Nephron (organoid): ENCODE results near the gene SLC25A45.

Experiments used
- H3K27ac Mint-ChIP-seq, 3 experiments: 2 replicates each; pipeline ENCODE4 v1.8.0; 2020; ENCODE audit warnings: mixed read lengths in 3 of 3, mild to moderate bottlenecking in 2 of 3, moderate library complexity in 1 of 3
- H3K27me3 Mint-ChIP-seq: 2 replicates; pipeline ENCODE4 v1.8.0; 2021; ENCODE audit warnings: low read depth, mild to moderate bottlenecking, moderate library complexity, mixed read lengths
- H3K36me3 Mint-ChIP-seq: 2 replicates; pipeline ENCODE4 v1.8.0; 2020; ENCODE audit warnings: low read depth, mixed read lengths
- H3K4me1 Mint-ChIP-seq: 2 replicates; pipeline ENCODE4 v1.8.0; 2020; ENCODE audit warnings: mixed read lengths
- H3K4me3 Mint-ChIP-seq, 3 experiments: 2 replicates each; pipeline ENCODE4 v1.8.0; 2020; ENCODE audit warnings: mild to moderate bottlenecking in 3 of 3, mixed read lengths in 3 of 3, moderate library complexity in 2 of 3
- H3K9me3 Mint-ChIP-seq: 2 replicates; pipeline ENCODE4 v1.8.0; 2020; ENCODE audit warnings: mixed read lengths
- TF ChIP-seq, protein P1 (sequence below), 3 experiments: fragments of 200-600 bp; sonication (generic); IDR thresholded peaks; one replicate each; pipeline ENCODE4 v1.5.0; 2021; ENCODE audit warnings: antibody characterized with exemption in 3 of 3; ENCODE audit not compliant: unreplicated experiment in 3 of 3

The SLC25A45 gene

DNA sequence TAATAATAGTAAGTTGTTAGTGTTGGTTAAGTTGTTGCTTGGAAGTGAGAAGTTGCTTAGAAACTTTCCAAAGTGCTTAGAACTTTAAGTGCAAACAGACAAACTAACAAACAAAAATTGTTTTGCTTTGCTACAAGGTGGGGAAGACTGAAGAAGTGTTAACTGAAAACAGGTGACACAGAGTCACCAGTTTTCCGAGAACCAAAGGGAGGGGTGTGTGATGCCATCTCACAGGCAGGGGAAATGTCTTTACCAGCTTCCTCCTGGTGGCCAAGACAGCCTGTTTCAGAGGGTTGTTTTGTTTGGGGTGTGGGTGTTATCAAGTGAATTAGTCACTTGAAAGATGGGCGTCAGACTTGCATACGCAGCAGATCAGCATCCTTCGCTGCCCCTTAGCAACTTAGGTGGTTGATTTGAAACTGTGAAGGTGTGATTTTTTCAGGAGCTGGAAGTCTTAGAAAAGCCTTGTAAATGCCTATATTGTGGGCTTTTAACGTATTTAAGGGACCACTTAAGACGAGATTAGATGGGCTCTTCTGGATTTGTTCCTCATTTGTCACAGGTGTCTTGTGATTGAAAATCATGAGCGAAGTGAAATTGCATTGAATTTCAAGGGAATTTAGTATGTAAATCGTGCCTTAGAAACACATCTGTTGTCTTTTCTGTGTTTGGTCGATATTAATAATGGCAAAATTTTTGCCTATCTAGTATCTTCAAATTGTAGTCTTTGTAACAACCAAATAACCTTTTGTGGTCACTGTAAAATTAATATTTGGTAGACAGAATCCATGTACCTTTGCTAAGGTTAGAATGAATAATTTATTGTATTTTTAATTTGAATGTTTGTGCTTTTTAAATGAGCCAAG is 42.9 kb upstream of the SLC25A45 start:
- Mint-ChIP-seq H3K9me3 (no peaks in the 10 kb centered on the region), H3K36me3 (peaks cover 30% of the 10 kb centered on the region), H3K27me3 (no peaks in the 10 kb centered on the region), H3K4me1 (peaks cover 85% of the 10 kb centered on the region), H3K27ac (peak overlapping the region; percentile 99 to 100 (median 99)), H3K4me3 (peak overlapping the region; percentile 91 to 99 (median 92))
- TF ChIP-seq, protein P1, sequence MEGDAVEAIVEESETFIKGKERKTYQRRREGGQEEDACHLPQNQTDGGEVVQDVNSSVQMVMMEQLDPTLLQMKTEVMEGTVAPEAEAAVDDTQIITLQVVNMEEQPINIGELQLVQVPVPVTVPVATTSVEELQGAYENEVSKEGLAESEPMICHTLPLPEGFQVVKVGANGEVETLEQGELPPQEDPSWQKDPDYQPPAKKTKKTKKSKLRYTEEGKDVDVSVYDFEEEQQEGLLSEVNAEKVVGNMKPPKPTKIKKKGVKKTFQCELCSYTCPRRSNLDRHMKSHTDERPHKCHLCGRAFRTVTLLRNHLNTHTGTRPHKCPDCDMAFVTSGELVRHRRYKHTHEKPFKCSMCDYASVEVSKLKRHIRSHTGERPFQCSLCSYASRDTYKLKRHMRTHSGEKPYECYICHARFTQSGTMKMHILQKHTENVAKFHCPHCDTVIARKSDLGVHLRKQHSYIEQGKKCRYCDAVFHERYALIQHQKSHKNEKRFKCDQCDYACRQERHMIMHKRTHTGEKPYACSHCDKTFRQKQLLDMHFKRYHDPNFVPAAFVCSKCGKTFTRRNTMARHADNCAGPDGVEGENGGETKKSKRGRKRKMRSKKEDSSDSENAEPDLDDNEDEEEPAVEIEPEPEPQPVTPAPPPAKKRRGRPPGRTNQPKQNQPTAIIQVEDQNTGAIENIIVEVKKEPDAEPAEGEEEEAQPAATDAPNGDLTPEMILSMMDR (IDR thresholded peaks at IDR 0.05; ENCODE audit: unreplicated experiment in 3 of 3), result no peak

DNA sequence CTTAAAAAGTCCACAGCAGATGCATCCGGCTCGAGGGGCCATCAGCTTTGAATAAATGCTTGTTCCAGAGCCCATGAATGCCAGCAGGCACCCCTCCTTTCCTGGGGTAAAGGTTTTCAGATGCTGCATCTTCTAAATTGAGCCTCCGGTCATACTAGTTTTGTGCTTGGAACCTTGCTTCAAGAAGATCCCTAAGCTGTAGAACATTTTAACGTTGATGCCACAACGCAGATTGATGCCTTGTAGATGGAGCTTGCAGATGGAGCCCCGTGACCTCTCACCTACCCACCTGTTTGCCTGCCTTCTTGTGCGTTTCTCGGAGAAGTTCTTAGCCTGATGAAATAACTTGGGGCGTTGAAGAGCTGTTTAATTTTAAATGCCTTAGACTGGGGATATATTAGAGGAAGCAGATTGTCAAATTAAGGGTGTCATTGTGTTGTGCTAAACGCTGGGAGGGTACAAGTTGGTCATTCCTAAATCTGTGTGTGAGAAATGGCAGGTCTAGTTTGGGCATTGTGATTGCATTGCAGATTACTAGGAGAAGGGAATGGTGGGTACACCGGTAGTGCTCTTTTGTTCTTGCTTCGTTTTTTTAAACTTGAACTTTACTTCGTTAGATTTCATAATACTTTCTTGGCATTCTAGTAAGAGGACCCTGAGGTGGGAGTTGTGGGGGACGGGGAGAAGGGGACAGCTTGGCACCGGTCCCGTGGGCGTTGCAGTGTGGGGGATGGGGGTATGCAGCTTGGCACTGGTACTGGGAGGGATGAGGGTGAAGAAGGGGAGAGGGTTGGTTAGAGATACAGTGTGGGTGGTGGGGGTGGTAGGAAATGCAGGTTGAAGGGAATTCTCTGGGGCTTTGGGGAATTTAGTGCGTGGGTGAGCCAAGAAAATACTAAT is 42.0 kb upstream of the SLC25A45 start:
- peak overlapping the region; percentile 99 to 100 (median 99) for H3K27ac Mint-ChIP-seq

DNA sequence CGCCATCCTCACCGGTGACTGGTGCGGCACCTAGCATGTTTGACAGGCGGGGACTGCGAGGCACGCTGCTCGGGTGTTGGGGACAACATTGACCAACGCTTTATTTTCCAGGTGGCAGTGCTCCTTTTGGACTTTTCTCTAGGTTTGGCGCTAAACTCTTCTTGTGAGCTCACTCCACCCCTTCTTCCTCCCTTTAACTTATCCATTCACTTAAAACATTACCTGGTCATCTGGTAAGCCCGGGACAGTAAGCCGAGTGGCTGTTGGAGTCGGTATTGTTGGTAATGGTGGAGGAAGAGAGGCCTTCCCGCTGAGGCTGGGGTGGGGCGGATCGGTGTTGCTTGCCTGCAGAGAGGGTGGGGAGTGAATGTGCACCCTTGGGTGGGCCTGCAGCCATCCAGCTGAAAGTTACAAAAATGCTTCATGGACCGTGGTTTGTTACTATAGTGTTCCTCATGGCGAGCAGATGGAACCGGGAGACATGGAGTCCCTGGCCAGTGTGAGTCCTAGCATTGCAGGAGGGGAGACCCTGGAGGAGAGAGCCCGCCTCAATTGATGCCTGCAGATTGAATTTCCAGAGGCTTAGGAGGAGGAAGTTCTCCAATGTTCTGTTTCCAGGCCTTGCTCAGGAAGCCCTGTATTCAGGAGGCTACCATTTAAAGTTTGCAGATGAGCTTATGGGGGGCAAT is 41.2 kb upstream of the SLC25A45 start:
- Mint-ChIP-seq H3K27ac (peak overlapping the region; percentile 99 to 100 (median 99)), H3K4me1 (peaks cover 85% of the 10 kb centered on the region), H3K27me3 (no peaks in the 10 kb centered on the region), H3K36me3 (peaks cover 26% of the 10 kb centered on the region), H3K4me3 (peak overlapping the region; percentile 91 to 99 (median 92)), H3K9me3 (no peaks in the 10 kb centered on the region)
- TF ChIP-seq, protein P1 (IDR thresholded peaks at IDR 0.05; ENCODE audit: unreplicated experiment in 3 of 3), result no peak

More for the DNA sequence above, 42.0 kb upstream of the SLC25A45 start:
- TF ChIP-seq, protein P1 (IDR thresholded peaks at IDR 0.05; ENCODE audit: unreplicated experiment in 3 of 3), result no peak
- Mint-ChIP-seq H3K4me3 (peak overlapping the region; percentile 91 to 99 (median 92)), H3K4me1 (peaks cover 83% of the 10 kb centered on the region), H3K36me3 (peaks cover 30% of the 10 kb centered on the region), H3K27me3 (no peaks in the 10 kb centered on the region), H3K9me3 (no peaks in the 10 kb centered on the region)

DNA sequence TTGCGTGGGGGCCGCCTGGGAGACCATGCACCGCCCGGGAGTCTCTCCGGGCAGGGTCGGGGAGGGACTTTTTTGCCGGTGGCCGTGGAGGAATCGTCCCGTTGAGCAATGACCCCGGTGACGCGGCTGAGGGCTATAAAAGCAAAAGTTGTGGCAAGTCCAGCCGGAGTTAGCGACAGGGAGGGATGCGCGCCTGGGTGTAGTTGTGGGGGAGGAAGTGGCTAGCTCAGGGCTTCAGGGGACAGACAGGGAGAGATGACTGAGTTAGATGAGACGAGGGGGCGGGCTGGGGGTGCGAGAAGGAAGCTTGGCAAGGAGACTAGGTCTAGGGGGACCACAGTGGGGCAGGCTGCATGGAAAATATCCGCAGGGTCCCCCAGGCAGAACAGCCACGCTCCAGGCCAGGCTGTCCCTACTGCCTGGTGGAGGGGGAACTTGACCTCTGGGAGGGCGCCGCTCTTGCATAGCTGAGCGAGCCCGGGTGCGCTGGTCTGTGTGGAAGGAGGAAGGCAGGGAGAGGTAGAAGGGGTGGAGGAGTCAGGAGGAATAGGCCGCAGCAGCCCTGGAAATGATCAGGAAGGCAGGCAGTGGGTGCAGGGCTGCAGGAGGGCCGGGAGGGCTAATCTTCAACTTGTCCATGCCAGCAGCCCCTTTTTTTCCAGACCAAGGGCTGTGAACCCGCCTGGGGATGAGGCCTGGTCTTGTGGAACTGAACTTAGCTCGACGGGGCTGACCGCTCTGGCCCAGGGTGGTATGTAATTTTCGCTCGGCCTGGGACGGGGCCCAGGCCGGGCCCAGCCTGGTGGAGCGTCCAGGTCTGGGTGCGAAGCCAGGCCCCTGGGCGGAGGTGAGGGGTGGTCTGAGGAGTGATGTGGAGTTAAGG is 40.4 kb upstream of the SLC25A45 start, which contains the start of gene NEAT1:
TSS of gene NEAT1 (plus strand) at position 166 of the 883 bp plus-strand sequence.
- Mint-ChIP-seq H3K4me3 (peak within 1 kb of the TSS; percentile 91 to 99 (median 92)), H3K36me3 (peaks cover 26% of the 10 kb centered on the region), H3K9me3 (no peaks in the 10 kb centered on the region), H3K27ac (peak within 1 kb of the TSS; percentile 99 to 100 (median 99)), H3K27me3 (no peaks in the 10 kb centered on the region), H3K4me1 (peaks cover 85% of the 10 kb centered on the region)
- TF ChIP-seq, protein P1 (IDR thresholded peaks at IDR 0.05; ENCODE audit: unreplicated experiment in 3 of 3), result no peak
